ENCODE data around the gene C1GALT1.

The C1GALT1 gene

GRCh38 chr7:7226407-7226806, 44.1 kb downstream of the C1GALT1 start:
- no peak for TF ChIP-seq CTCF (IDR thresholded peaks at IDR 0.05; ENCODE audit: control insufficient read depth, extremely low read depth, insufficient read depth)
- H3K4me3 ChIP-seq (ENCODE audit: low read depth, low read length) = no peak overlapping the region
- DNase-seq (ENCODE audit: low read depth) = no peak

GRCh38 chr7:7228472-7228871, 46.1 kb downstream of the C1GALT1 start:
- TF ChIP-seq CTCF (IDR thresholded peaks at IDR 0.05; ENCODE audit: control insufficient read depth, extremely low read depth, insufficient read depth) = no peak
- no peak overlapping the region for H3K4me3 ChIP-seq (ENCODE audit: low read depth, low read length)
- DNase-seq (ENCODE audit: low read depth) = no peak

- TF ChIP-seq CTCF (IDR thresholded peaks at IDR 0.05; ENCODE audit: control insufficient read depth, extremely low read depth, insufficient read depth) = no peak
- H3K4me3 ChIP-seq (ENCODE audit: low read depth, low read length) = no peak overlapping the region
- no peak for DNase-seq (ENCODE audit: low read depth)
Measured at GRCh38 chr7:7228967-7229366, 46.6 kb downstream of the C1GALT1 start.

- H3K4me3 ChIP-seq (ENCODE audit: low read depth, low read length) = no peak overlapping the region
- TF ChIP-seq CTCF (IDR thresholded peaks at IDR 0.05; ENCODE audit: control insufficient read depth, extremely low read depth, insufficient read depth) = no peak
- DNase-seq (ENCODE audit: low read depth) = no peak
Measured at GRCh38 chr7:7231000-7231399, 48.7 kb downstream of the C1GALT1 start.

- DNase-seq (ENCODE audit: low read depth) = no peak
- H3K4me3 ChIP-seq (ENCODE audit: low read depth, low read length) = no peak overlapping the region
- TF ChIP-seq CTCF (IDR thresholded peaks at IDR 0.05; ENCODE audit: control insufficient read depth, extremely low read depth, insufficient read depth) = no peak
Measured at GRCh38 chr7:7231865-7232264, 49.5 kb downstream of the C1GALT1 start.

- H3K4me3 ChIP-seq (ENCODE audit: low read depth, low read length) = no peak overlapping the region
- no peak for TF ChIP-seq CTCF (IDR thresholded peaks at IDR 0.05; ENCODE audit: control insufficient read depth, extremely low read depth, insufficient read depth)
Measured at GRCh38 chr7:7235347-7235746, 53.0 kb downstream of the C1GALT1 start.

GRCh38 chr7:7236041-7236440, 53.7 kb downstream of the C1GALT1 start:
- no peak for TF ChIP-seq CTCF (IDR thresholded peaks at IDR 0.05; ENCODE audit: control insufficient read depth, extremely low read depth, insufficient read depth)
- peak; percentile 48 for DNase-seq (ENCODE audit: low read depth)
- no peak overlapping the region for H3K4me3 ChIP-seq (ENCODE audit: low read depth, low read length)

More at GRCh38 chr7:7235347-7235746, 53.0 kb downstream of the C1GALT1 start:
- DNase-seq (ENCODE audit: low read depth) = no peak
